ENCODE results near the gene HTR3B.

Gene HTR3B

DNA sequence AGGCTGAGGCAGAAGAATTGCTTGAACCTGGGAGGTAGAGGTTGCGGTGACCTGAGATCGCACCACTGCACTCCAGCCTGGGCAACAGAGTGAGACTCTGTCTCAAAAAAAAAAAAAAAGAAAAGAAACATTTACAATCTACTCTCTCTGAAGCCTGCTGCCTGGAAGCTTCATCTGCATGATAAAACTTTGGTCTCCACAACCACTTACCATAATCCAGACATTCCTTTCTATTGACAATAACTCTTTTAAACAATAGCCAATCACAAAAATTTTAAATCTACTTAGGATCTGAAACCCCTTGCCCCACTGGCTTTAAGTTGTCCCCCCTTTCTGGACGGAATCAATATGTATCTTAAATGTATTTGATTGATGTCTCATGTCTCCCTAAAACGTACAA is 45.3 kb downstream of the HTR3B start:
- no peaks in the 10 kb centered on the region for H3K9me3 Mint-ChIP-seq (ENCODE audit: low read depth)
- H3K4me3 Mint-ChIP-seq: no peak overlapping the region
- H3K4me1 Mint-ChIP-seq (ENCODE audit: low read depth): no peaks in the 10 kb centered on the region
- H3K36me3 Mint-ChIP-seq: no peaks in the 10 kb centered on the region
- no peak overlapping the region for H3K27ac Mint-ChIP-seq
- peaks cover 13% of the 10 kb centered on the region for H3K27me3 Mint-ChIP-seq

DNA sequence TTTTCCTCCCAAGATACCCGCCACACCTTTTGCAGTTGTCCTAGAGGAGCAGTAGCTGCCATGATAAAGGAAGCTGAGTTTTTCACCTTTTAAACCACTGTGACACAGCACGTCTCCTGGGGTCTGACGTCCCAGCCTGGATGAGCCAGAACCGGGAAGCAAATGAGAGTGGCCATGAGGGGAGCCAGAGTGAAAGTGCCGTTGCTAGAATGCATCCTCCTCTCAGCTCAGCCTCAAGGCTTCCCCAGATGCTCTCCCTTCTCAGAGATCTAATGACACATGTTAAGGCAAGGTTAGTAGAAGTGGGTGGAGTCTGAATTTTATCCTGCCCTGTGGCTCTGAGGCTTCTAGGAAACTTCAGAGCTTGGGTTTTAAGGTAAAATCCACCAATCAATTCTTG is 46.9 kb downstream of the HTR3B start:
- Mint-ChIP-seq H3K4me1 (ENCODE audit: low read depth) (no peaks in the 10 kb centered on the region), H3K9me3 (ENCODE audit: low read depth) (no peaks in the 10 kb centered on the region), H3K27ac (no peak overlapping the region), H3K27me3 (peaks cover 11% of the 10 kb centered on the region), H3K4me3 (no peak overlapping the region), H3K36me3 (no peaks in the 10 kb centered on the region)

DNA sequence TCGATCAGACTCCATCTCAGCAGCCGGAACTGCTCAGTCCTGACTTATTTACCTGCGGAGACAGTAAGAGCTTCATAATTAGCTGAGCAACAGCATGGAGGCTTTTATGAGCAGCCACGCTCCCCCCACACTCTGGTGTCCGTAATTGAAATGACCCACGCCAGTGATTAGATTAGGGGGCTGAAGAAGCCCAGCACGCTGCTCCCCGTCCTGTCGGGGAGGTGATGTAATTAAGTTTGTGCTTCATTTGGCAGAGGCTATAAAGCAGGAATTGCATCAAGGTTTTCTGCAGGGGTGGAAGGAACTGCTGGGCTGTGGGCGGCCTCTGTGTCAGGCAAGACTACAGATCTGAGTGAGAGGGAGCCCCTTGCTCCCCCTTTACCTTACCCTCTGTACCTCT is 47.5 kb downstream of the HTR3B start:
- H3K27me3 Mint-ChIP-seq: peaks cover 12% of the 10 kb centered on the region
- no peaks in the 10 kb centered on the region for H3K9me3 Mint-ChIP-seq (ENCODE audit: low read depth)
- no peak overlapping the region for H3K27ac Mint-ChIP-seq
- no peaks in the 10 kb centered on the region for H3K36me3 Mint-ChIP-seq
- no peaks in the 10 kb centered on the region for H3K4me1 Mint-ChIP-seq (ENCODE audit: low read depth)
- no peak overlapping the region for H3K4me3 Mint-ChIP-seq

DNA sequence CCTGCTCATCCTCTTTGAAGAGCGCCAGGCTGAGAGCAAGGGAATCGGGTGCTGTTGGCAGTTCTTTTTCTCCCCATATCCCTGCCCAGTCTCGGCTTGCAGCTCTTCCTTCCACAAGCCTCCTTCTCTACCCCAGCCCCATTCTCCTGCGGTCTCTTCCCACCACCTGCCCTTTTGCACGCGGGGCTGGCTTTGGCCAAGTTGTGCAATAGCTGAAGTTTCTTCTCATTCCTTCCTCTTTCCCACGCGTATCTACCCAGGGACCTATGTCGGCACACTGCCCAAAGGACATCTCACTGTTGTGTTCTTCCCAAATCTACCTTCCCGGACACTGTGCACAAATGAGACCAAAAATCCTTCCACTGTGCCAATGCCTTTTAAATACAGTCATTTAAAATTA is 48.0 kb downstream of the HTR3B start:
- no peaks in the 10 kb centered on the region for H3K9me3 Mint-ChIP-seq (ENCODE audit: low read depth)
- H3K4me1 Mint-ChIP-seq (ENCODE audit: low read depth): no peaks in the 10 kb centered on the region
- H3K27me3 Mint-ChIP-seq: peaks cover 10% of the 10 kb centered on the region
- no peaks in the 10 kb centered on the region for H3K36me3 Mint-ChIP-seq
- H3K27ac Mint-ChIP-seq: peak overlapping the region; percentile 4
- no peak overlapping the region for H3K4me3 Mint-ChIP-seq

DNA sequence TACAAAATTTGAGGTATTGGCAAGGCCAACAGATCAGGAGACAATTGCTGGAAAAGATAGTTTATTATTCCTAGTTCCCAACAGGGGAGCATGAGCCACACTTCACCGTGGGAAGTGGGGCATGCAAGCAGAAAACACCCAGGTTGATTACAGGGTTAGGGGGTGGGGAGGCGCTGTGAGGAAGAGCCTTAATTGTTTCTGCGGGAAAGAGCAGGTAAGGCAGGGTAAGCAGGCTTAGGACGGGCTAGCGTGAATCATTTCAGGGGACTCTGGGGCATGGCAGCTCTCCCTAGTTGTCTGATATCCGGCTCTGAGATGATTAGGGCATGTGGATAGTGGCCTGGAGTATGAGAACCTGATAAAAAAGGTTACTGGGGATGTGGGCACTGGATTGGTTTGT is 49.6 kb downstream of the HTR3B start:
- Mint-ChIP-seq H3K9me3 (ENCODE audit: low read depth) (no peaks in the 10 kb centered on the region), H3K4me3 (no peak overlapping the region), H3K4me1 (ENCODE audit: low read depth) (no peaks in the 10 kb centered on the region), H3K27ac (no peak overlapping the region), H3K36me3 (no peaks in the 10 kb centered on the region), H3K27me3 (peaks cover 10% of the 10 kb centered on the region)

DNA sequence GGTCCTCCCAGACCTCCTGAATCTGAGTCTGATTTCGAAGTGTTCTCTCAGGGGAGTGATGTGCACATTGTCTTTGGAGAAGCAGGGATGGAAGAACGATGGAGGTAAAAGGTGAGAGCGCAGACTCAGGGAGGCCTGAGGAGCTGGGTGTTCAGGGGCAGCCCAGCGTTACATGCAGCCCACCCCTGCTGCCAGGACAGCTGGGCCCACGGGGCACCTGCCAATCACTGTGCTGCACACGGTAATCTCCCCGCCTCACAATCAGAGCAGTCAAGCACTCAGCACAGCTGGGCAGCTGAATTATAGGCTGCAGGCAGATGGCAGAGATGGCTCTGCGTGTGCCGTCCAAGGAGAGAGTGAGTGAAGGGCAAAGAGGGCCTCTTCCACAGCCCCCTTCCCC is 52.4 kb downstream of the HTR3B start:
- no peaks in the 10 kb centered on the region for H3K4me1 Mint-ChIP-seq (ENCODE audit: low read depth)
- H3K27me3 Mint-ChIP-seq: peaks cover 10% of the 10 kb centered on the region
- H3K4me3 Mint-ChIP-seq: no peak overlapping the region
- H3K27ac Mint-ChIP-seq: no peak overlapping the region
- no peaks in the 10 kb centered on the region for H3K36me3 Mint-ChIP-seq
- no peaks in the 10 kb centered on the region for H3K9me3 Mint-ChIP-seq (ENCODE audit: low read depth)

DNA sequence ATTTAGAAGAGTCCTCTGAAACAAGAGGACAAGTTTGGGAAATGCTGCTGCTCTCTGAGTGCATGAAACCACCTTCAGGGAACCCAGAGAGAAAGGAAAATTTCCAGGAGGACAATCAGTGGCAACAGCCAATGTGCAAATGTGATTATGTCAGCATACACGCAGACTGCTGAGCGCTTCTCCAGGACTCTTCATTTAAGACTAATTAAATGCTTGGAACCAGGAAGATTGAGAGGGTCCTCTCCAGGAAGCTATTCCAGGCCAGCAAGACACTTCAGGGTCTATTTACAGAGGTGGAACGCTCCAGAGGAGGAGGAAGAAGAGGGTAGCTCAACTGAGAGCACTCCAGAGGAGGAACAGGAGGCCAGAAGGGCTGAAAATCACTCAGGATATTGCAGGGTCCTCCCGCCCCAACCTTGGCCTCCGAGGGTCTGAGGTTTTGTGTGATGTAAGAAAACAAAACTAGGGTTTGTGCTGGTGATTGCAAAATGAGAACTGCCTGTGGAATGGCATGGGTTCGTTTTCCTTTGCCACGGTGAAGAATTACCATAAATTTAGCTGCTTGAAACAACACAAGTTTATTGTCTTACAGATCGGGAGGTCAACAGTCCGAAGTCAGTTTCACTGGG is 56.2 kb downstream of the HTR3B start:
- no peak overlapping the region for H3K4me3 Mint-ChIP-seq
- no peaks in the 10 kb centered on the region for H3K36me3 Mint-ChIP-seq
- peaks cover 2% of the 10 kb centered on the region for H3K27me3 Mint-ChIP-seq
- no peaks in the 10 kb centered on the region for H3K9me3 Mint-ChIP-seq (ENCODE audit: low read depth)
- no peaks in the 10 kb centered on the region for H3K4me1 Mint-ChIP-seq (ENCODE audit: low read depth)
- H3K27ac Mint-ChIP-seq: no peak overlapping the region

DNA sequence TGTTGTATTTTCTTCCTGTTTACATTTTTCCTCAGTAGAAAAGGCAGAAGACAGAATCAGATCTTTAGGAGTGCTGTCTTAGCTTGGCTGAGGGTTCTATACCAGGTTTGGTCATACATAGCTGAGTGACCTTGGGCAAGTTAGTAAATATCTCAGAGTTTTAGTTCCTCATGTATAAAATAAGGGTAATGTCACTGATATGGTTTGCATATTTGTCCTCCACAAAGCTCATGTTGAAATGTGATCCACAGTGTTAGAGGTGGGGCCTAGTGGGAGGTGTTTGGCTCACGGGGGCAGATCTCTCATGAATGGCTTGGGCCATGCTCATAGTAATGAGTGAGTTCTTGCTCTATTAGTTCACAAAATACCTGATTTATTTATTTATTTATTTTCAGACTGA is 62.8 kb downstream of the HTR3B start:
- Mint-ChIP-seq H3K36me3 (no peaks in the 10 kb centered on the region), H3K9me3 (ENCODE audit: low read depth) (no peaks in the 10 kb centered on the region), H3K27ac (no peak overlapping the region), H3K27me3 (no peaks in the 10 kb centered on the region), H3K4me3 (no peak overlapping the region), H3K4me1 (ENCODE audit: low read depth) (no peaks in the 10 kb centered on the region)

DNA sequence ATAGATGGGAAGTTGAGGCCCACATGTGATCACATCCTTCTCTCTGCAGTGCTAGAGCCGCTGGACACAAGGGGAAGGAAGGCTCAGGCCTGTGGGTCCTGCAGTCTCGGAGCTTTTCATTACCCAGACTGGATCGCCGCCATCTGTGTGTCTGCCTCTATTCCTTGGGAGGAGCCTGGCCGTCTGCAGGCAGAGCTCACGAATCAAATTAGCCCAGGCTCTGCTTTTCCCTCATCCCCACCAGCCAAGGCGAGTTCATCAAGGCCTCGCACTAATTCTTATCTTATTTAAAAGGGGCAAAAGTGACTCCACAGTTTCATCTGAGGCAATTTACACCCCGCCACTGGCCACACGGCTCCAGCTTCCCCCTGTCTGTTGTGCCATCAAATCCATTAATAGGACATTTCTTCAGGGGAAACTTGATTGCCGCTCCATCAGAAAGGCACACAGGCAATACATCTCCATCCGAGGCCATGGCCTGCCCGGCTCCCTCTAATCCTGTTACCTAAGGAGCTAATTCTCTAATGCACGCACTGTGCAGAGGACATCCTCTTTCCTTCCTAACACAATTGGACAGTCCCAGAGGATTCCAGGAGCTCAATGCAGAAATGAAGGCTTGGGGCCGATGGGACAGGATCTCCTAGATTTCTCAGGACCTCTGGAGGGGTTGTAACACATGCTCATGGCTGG is 67.1 kb downstream of the HTR3B start:
- Mint-ChIP-seq H3K9me3 (ENCODE audit: low read depth) (no peaks in the 10 kb centered on the region), H3K4me3 (no peak overlapping the region), H3K36me3 (no peaks in the 10 kb centered on the region), H3K27me3 (no peaks in the 10 kb centered on the region), H3K27ac (no peak overlapping the region), H3K4me1 (ENCODE audit: low read depth) (no peaks in the 10 kb centered on the region)

DNA sequence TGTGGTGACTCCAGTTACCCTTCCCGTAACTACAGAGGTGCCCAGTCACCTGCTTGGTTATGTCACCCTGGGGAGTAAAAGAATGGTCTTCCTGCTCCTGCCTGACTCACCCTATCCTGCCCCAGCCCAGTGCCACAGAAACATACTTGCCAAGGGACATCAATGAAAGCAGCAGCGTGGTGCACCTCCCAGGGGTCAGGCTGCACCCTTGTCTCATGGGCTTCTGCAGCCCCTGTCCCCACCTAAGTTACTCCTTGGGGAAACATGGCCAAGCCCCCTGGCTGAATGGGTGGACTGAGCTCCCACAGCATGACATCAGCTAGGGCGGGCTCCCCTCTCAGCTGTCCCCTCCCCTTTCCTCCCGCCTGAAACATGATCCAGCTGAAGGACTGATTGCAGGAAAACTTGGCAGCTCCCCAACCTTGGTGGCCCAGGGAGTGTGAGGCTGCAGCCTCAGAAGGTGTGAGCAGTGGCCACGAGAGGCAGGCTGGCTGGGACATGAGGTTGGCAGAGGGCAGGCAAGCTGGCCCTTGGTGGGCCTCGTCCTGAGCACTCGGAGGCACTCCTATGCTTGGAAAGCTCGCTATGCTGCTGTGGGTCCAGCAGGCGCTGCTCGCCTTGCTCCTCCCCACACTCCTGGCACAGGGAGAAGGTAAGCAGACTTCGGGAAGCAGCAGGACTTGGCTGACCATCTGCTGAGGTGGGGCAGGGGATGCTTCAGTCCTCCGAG is 70.3 kb downstream of the HTR3B start, which contains the start of gene HTR3A:
Gene HTR3A (plus strand): TSS at position 368 of the 730 bp plus-strand sequence. CDS start 218 bp downstream, at position 586.
- no peaks in the 10 kb centered on the region for H3K4me1 Mint-ChIP-seq (ENCODE audit: low read depth)

DNA sequence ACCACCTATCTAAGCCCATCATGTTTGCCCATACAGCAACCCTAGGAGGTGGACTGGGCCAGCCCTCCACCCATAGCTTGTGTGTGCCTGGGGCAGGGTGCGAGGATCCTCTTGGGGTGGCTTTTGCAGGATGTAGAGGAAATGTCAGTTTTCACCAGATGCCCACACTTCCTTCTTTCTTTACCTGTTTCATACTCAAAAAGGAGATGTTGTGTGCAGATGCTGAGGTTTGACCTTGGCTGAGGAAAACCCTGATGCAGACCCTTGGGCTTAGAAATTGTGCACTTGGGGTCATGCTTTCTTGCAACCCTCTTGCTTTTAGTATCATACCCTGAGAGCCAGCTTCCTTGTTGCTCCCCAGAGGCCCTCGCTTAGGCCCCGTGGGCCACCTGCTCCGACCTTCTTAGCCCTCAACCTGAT is 72.5 kb downstream of the HTR3B start:
- Mint-ChIP-seq H3K4me3 (no peak overlapping the region), H3K27ac (no peak overlapping the region), H3K36me3 (no peaks in the 10 kb centered on the region), H3K9me3 (ENCODE audit: low read depth) (no peaks in the 10 kb centered on the region), H3K4me1 (ENCODE audit: low read depth) (no peaks in the 10 kb centered on the region), H3K27me3 (peaks cover 2% of the 10 kb centered on the region)

More for the DNA sequence above, 70.3 kb downstream of the HTR3B start, which contains the start of gene HTR3A:
- H3K9me3 Mint-ChIP-seq (ENCODE audit: low read depth): no peaks in the 10 kb centered on the region
- no peaks in the 10 kb centered on the region for H3K27me3 Mint-ChIP-seq
- H3K4me3 Mint-ChIP-seq: no peak within 1 kb of the TSS
- no peaks in the 10 kb centered on the region for H3K36me3 Mint-ChIP-seq
- H3K27ac Mint-ChIP-seq: no peak within 1 kb of the TSS

DNA sequence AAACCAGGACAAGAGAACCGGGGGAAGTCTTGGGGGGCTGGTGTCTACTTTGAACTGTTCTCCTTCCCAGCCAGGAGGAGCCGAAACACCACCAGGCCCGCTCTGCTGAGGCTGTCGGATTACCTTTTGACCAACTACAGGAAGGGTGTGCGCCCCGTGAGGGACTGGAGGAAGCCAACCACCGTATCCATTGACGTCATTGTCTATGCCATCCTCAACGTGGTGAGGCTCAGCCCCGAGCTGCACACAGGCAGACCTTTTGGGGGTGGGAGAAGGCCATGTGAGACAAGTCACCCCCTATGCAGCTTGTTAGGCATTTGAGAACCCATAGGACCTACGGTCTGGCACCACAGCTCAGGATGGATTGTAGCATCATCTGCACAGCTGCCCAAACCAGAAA is 73.1 kb downstream of the HTR3B start:
- H3K9me3 Mint-ChIP-seq (ENCODE audit: low read depth): no peaks in the 10 kb centered on the region
- no peak overlapping the region for H3K27ac Mint-ChIP-seq
- no peak overlapping the region for H3K4me3 Mint-ChIP-seq
- no peaks in the 10 kb centered on the region for H3K36me3 Mint-ChIP-seq
- H3K4me1 Mint-ChIP-seq (ENCODE audit: low read depth): no peaks in the 10 kb centered on the region
- H3K27me3 Mint-ChIP-seq: peaks cover 2% of the 10 kb centered on the region

DNA sequence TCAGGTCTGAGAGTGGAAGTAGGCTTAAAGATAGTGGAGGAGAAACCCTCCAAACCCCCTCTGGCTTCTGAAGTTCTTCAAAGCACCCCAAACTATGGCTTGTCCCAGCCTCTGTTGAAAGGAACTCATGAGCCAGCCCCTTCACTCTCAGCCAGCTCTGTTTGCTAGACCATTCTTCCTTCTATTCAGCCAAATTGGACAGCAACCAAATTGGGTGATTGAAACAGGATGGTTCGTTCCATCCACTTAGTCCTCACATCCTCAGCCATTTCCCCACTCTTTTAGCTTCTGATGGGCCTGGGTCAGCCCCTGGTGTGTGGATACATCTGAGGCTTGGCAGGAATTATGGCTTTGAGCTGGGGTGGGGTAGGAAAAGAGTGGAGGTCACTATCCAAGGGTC is 74.8 kb downstream of the HTR3B start:
- Mint-ChIP-seq H3K9me3 (ENCODE audit: low read depth) (no peaks in the 10 kb centered on the region), H3K4me1 (ENCODE audit: low read depth) (no peaks in the 10 kb centered on the region), H3K27ac (no peak overlapping the region), H3K4me3 (no peak overlapping the region), H3K36me3 (no peaks in the 10 kb centered on the region), H3K27me3 (peaks cover 2% of the 10 kb centered on the region)

DNA sequence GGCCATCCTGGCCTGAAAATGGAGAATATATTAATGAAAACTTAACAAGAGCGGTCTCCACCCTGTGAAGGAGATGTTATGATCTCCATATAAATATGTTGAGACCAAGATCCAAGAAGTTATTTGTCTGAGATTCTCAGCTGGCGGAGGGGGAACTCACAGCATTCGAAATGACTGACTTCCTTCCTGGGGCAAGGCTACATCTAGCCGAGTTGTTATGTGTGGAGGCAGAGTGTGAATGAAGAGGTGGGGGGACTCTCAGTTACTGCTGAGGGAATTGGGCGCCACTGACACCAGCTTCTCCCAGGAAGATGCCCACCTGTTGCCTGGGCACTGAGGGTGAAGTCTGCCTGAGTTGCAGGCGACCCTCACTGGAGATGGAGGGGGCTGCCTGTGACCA is 76.2 kb downstream of the HTR3B start:
- no peaks in the 10 kb centered on the region for H3K36me3 Mint-ChIP-seq
- H3K4me3 Mint-ChIP-seq: no peak overlapping the region
- H3K9me3 Mint-ChIP-seq (ENCODE audit: low read depth): no peaks in the 10 kb centered on the region
- H3K27ac Mint-ChIP-seq: no peak overlapping the region
- peaks cover 4% of the 10 kb centered on the region for H3K27me3 Mint-ChIP-seq
- no peaks in the 10 kb centered on the region for H3K4me1 Mint-ChIP-seq (ENCODE audit: low read depth)

DNA sequence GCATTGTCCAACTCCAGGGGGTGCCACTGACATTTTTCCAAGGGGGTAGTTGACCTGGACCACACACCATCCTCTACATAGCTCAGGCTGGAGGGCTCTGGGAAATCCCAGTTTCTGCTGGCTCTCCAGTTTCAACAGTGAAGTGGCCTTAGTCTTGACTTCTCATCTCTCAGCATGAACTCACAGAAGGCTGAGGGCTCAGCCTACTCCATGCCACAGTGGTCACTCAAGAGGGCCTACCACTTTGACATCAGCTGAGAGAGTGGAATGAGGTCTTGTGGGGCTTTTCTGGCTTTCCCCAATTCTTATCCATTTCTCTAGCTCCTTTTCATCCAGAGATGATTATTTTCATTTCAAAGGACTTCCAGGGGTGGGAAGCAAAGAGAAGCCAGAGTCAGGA is 77.7 kb downstream of the HTR3B start:
- Mint-ChIP-seq H3K36me3 (no peaks in the 10 kb centered on the region), H3K27me3 (peaks cover 4% of the 10 kb centered on the region), H3K4me3 (no peak overlapping the region), H3K27ac (no peak overlapping the region), H3K9me3 (ENCODE audit: low read depth) (no peaks in the 10 kb centered on the region), H3K4me1 (ENCODE audit: low read depth) (no peaks in the 10 kb centered on the region)
